ENCODE data around the gene ZNF423.
"Not testable (repeated sequence)": the region's sequence is repeated elsewhere in the genome, so short reads cannot be mapped to it uniquely, and the experiment has no call there.

Gene ZNF423

DNA sequence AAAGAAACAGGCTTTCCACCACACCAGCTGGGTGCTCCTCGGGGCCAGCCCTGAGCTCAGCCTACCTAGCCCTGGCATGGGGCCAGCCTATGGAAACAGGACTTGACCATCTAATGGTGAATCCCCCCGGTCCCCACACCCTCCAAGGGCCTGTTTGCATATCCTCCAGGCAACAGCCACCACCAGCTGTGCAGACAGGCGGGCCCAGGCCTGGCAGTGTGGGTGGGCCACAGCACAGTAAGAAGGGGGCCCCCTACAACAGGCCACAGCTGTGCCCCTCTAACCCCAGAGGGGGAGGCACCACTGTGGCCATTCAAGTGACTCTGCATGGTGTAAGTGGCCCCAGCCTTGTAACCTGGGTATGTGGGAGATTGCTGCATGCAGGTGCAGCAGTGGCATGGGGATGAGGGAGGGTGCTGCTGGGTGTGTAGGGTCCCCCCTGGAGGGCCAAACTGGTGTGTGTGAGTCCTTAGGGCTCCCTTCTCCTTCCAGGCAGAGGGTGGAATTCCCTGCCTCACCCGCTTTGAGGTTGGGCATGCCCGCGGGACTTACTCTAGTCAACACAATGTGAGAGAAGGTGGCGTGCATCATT, 334.1 kb downstream of the ZNF423 start:
- DNase-seq = no peak

DNA sequence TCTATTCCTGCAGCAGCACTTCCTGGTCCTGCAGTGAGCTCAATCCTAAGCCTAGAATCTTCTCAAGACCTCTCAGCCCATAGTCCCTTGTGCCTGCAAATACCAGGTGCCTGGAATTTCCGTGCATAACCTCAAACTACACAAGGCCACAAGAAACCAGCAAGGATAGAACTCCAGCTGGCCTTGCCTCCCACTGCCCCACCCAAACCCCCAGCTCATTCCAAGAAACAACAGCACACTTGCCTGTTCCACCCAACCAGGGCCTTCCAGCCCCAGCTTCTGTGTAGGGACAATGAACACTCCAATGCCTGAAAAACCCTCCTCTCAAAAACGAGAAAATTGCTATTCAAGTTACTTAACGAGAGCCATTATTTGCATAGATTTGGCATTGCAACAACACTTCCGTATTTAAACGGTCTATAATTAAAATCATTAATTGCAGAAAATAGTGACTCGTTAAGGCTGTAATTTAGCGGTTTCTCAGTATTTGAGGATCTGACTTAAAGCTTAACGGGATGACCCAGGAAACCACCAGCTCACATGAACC, 335.3 kb downstream of the ZNF423 start:
- DNase-seq = no peak

DNA sequence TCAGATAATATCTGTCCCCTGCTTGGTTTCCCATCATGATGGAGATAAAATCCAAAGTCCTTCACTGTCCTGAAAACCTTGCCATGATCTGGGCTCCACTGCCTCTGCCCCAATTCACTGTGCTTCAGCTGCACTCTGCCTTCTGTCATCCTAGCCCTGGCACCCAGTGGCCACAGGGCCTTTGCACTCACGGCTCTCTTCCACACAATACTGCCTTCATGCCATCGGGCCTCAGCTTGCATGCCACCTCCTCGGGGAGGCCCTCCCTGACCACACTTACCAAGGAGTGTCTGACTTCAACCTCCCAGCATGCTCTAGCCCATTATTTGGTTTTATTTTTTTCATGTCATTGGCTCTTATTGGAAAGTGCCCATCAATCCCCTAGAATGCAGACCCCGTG, 336.2 kb downstream of the ZNF423 start:
- no peak for DNase-seq

DNA sequence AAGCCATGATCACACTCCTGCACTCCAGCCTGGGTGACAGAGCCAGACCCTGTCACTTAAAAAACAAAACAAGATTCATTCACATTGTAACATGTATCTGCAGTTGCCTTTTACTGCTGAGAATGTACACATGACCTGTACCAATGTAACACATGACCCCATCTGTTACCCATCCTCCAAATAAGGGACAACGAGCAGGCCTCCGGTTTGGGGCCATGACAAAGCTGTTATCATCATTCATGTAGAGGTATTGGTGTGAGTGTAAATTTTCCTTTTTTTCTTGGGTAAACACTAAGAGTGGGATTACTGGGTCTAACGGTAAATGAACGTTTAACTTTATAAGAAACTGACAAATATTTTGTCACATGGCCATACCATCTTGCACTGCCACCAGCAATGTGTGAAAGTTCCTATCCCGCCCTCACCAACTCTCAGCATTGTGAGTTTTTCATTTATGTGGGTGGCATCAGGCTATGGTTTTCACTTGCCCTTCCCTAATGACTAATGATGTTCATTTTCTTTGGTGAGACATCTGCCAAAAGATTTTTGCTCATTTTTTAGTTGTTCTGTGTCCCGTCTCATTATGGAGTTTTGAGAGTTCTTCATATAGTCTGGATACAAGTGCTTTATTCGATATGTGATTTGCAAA, 336.8 kb downstream of the ZNF423 start:
- no peak for DNase-seq

DNA sequence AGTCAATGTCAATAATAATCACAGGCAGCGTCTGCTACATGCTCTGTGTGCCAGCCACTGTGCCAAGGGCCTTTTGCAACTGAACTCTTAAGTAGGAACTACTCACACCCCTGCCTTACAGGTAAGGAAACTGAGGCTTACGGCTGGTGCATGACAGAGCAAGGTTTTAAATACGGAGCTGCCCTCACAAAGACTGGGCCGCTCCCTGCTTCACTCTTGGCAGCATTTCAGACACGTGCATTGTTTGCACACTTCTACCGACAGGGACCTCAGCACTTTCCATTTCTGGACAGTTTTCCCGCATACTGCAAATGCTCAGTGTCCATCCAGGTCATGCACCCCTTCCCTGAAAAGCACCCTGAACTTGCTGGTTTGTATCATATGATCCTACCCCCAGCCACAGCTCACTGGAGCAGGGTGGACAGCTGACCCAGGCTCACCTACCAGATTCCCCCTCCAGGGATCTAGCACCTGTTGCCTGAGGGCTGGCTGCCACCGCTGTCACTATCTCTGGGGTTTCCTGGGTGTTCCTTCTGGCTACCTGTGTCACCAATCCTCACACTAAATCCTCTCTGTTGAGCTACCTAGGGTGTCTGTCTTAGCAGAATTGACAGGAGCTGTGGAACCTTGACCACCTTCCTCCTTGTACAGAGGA, 339.4 kb downstream of the ZNF423 start:
- no peak for DNase-seq

DNA sequence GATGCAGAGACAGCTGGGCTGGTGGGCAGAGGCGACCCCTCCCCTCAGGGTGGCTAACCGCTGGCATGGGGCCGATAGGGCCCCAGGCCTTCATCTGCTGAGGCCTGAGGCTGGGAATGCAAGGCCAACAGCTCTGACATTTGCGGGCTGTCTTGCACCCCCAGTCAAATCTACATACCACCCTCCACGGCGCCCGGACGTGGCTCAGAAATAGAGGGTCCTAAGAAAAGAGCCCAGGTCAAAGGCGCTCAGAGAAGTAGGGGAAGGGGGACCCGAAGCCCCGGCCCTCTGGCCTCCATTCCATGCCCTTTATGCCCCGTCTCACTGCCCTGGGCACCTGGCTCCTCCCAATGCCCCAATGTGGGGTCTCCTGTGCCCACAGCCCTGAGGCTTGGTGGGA, 340.1 kb downstream of the ZNF423 start:
- no peak for DNase-seq

DNA sequence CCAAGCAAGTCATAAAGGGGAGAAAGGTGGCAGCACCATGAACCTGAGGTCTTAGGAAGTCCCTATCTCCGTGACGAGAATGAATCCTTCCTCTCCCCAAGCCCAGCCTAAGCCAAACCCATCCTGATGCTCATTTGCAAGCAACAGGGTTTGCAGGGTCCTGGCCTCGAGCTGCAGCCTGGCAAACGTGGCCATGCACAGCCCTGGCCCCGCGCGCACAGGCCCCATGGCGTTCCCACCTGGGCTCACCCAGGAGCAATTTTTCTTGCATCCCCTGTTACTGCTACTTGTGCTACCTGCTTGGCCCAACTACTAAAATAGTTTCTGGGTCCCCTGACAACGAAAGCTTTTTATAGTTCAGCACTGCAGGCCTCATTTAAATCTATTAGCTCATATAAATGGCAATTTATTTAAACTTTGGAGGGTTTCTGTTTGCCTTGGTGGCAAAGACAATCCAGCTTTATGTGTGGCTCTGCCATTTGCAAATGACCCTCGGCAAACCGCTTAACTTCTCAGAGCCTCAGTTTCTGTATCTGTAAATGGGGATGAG, 340.8 kb downstream of the ZNF423 start:
- DNase-seq = no peak

DNA sequence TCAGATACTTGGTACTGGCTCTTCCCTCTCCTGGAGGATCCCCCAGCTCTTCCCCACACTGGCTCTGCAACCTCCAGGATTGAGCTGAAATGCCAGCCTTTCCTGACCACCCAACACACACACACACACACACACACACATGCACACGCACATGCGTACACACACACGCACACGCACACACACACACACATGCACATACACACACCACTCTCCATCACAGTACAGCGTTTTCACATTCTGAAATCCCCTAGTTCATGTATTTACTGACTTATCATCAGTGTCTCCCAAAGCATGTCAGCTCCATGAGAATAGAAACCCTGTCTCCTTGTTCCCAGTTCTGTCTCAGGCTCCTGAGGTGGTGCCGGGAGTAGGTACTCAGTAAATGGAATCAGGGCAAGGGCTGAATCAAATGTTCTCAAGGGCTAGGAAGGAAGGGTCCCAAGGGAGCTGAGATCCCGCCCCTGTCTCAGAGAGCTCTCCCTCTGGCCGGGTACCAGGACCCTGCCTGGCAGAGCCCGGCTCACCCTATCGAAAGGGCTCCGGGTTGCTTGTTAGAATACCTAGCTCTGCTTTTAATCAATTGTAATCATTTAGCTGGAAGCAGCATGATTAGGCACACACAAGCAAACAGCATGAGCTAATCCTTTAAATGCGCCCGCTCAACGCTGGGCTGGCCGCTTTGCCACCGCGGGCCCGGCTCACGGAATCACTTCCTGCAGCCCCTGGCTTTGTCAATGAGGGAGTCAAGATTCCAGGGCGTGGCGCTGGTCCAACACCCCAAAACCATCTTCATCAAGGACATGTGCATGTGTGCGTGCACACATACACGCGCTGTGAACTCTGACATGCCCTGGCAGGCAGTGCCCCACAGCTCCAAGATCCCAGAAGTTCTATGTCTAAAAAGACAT, 341.6 kb downstream of the ZNF423 start:
- DNase-seq = no peak

DNA sequence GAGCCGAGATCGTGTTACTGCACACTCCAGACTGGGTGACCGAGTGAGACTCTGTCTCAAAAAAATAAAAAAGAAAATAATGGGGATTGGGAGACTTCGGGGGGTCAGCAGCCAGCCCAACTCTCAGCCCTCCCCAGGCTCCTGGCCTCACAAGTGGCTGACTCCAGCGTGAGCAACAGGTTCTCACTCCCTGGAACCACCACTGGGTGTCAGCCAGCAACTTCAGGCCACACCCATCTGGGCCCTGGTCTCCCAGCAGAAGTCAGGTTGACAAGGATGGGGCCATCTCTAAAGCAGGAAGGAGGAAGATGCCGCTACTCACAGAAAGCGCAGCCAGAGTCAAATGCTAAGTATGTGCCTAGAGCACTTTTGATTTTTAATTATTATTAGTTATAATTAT, 342.9 kb downstream of the ZNF423 start:
- DNase-seq = no peak

DNA sequence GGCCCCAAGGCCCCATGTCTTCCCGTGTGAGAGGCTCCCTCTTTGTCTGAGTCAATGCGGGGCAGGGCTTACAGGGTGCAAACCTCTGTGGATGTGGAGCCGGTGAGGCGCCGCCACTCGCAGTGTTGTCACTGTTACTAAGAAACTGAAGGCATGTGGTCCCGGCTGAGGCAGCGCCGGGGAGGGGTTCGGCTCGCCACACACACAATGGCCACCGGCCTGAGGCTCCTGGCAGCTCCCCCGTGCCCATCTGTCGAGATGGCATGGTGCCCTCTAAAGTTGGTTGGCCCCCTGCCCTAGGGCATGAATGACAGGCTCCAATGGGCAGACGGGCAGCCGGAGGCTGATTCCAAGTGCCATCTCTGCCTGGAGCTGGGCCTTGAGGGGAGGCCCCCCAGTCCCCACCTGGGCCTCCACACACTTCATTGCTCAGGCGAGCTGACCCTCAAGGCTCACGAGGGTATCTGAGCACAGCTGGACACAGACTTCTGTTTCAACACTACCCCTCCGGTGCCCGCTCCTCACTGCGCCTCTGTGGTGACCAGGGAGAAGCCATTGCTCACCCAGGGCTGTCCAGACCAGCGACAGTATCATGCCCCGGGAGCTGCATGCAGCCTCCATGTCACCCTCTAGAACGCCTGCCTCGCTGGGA, 345.1 kb downstream of the ZNF423 start:
- no peak for DNase-seq

DNA sequence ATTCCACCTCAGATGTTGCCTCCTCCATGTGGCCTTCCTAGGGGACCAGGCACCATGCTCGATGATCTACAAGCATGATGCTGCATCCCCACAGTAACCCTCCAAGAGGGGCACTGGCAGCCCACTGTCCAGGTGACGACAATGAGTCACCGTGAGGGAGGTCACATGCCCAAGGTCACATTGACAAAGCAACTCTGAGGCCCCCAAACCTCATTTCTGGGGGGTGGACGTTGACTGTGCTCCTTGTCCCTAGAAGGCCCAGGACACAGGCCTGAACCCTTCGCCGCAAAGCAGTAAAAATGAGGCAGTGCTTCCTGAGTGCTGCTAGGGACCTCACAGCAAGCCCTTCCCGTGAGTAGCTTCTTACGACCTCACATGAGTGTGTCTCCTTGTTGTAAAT, 345.8 kb downstream of the ZNF423 start:
- no peak for DNase-seq

DNA sequence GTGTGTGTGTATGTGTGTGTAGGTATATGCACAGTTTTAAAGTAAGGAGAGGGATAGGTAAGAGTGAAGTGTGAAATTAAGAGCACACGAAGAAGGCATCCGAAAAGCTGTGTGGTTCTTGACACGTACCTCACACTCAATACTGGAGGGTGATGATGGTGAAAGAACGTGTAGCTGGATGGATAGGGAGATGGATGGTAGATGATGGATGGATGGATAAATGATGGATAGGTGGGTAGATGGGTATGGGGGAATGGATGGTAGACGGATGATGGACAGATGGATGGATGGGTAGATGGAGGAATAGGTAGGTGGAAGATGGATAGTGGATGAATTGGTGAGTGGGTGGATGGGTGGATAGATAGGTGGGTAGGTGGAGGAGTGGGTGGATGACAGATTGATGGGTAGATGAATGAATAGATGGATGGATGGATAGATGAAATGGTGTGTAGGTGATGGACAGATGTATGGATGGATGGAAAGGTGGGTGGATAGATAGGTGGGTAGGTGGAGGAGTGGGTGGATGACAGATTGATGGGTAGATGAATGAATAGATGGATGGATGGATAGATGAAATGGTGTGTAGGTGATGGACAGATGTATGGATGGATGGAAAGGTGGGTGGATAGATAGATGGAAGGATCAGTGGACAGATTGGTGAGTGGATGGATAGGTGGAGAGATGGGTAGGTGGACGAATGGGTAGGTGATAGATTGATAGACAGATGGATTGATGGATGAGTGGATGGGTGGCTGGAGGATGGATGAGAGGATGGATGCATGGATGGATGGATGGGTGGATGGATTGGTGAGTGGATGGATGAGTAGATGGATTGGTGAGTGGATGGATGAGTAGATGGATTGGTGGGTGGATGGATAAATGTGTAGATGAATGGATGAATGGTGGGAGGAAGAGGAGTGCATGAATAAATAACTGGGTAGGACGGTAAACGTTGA, 349.6 kb downstream of the ZNF423 start:
- DNase-seq = not testable (repeated sequence)

DNA sequence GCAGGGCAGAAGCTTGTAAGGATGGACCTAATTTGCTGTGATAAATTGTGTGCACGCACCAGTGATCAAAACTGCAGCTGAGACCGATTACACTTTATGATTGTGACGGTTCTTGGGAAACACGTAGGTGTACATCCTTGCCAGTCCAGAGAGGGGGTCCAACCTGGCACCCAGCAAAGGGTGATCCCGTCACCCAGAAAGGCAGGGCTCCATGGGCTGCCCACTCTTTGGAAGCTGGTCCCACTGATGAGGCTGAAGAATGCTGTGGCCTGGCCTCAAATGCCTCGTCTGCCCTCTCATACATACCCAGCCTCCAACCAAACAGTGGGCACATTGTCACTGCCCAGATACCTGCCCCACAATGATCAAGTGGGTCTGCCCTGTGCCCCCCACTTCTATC, 350.4 kb downstream of the ZNF423 start:
- DNase-seq = no peak

DNA sequence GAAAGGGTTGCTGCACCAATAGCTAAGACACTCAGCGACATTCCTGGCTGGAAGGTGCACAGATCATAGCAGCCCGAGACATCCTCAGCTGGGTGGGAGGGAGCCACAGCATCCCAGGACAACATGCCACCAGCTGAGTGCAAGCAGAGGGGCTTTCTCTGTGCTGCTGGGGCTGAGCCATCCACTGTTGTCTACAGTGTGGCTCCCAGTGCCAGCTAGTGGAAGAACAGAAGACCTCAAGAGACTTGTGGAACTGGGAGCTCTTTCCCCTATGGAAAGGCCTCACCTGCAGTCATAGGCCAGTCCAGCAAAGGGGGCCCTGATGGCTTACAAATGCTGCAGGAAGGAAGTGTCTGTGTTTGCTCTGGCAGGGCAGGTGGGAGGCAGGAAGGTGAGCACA, 351.3 kb downstream of the ZNF423 start:
- DNase-seq = no peak

DNA sequence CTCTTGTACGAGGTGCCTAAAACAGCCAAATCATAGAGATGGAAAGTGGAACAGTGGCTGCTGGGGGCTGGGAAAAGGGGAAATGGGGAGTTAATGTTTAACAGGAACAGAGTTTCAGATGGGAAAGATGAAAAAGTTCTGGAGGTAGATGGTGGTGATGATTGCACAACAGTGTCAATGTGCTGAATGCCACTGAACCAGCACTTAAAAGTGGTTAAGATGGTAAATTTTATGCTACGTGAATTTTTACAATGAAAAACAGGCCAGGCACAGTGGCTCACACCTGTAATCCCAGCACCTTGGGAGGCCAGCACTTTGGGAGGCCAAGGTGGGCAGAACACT, 351.9 kb downstream of the ZNF423 start:
- DNase-seq = no peak

DNA sequence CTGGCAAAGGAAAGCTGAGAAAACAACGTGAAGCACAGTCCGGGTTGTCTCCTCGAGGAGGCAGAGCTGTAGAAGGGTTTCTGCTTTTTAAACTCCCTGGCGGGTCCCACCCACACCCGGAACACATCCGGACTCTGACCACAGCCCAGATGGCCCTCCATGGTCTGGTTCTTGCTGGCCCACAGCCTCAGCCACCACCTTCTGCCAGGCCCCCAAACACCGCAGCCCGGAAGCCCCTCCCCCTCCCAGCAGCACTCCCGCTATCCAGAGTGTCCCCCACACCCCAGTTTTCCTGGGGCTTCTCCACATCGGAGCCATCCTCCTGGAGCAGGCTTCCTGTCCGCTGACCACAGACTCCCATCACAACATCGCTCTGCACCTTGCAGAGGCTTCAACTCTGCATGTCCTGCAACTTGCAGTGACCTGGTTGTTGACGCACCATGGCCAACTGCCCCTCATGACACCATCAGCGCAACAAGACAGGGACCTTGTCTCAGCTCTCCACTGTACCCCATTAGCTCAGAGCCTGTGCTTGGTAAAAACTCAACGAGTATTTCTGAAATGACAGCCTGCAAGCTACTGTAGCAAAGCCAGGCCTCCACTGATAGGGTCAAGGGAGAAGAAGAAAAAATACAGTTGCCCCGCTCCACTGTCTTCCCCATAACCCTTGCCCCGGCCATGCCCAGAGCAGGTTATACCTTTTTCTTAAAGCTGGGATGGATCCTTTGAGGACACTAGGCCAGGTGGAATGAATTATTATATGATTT, 352.5 kb downstream of the ZNF423 start:
- DNase-seq = no peak

DNA sequence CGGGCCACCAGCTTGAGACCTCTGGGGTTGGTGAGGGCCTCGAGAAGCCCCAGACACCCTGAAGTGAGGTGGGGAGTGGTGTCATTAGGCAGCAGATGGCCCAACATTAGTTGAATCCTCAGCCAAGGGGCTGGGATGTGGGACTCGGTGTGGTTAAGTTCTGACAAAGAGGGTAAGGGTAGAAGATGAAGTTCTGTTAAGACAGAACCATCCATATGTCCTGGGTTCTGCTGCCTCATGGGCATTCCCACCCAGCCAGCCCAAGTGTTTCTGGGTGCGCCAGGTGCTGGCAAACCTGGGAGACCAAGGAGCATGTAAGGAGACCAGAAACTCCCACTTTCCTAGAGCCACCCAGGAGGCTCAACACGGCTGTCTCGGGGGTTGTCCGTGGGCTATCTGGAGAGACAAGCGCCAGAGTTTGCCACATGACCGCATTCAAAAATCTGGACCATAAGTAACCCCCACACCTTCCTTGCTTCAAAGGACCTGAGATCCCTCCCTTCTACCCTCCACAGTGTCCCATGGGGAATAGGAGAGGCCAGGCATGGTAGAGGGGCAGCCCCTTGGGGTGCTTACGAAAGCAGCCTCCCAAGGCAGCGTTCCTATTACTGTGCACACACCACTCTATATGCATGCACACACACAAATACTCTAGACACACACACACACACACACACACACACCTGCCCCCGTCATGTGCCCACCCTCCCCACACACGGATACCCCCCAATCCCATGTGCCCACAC, 353.6 kb downstream of the ZNF423 start:
- DNase-seq = no peak

DNA sequence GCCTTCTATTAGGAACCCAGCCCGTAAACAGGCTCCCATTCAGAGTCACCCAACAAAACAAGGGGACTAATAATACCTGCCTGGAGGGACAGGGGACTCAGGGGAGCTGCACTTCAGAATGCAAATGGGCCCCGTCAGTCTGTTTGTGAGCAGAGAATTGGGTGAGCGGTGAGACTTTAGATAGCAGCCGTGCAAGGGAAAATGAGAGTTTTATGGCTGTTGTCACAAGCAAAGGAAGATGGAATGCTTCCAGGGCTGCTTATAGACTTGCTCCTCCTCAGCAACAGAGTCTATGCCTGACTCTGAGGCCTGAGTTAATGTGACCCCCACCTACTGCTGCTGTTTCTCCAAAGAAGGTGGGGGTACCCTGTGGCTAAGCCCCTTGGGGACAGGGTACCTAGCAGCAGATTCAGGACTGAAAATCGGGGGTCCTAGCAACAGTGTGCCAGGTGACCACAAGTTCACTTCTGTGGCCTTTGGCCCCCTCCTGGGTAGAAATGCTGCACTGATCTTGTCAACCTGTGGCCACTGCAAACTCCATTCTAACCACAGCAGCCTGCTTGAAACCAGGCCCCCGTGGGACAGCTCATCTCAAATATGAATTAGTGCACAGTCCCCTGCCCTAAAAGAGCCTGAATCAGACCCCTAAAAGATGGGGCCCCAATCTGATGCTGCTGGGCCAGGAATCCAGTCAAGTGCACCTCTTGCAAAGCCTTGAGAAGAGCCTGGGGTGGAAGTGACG, 355.9 kb downstream of the ZNF423 start:
- DNase-seq = no peak

DNA sequence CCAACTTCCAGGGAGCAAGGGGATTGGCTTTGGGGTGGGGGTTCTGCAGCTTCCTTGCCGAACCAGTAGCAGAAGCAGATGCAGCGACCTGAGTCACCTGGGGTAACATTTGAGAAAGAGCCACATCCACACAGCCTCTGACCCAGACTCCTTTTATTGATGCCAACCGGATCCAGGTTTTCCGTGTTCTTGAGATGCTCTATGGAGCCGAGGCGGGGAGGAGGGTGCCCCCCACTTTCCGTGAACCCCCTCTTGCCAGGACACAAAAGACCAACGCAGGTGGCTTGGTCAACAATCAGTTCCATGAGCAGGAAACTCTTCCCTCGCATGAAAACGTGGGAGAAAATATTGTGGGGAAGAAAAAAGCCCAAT, 356.5 kb downstream of the ZNF423 start:
- DNase-seq = no peak

All from stimulated activated CD4-positive, alpha-beta T cell treated with anti-CD3 and anti-CD28 coated beads, Interleukin-15, amount 100 ng/mL, for 24 hours (primary cell).